ENCODE measurements around the gene IER5. TPM values are rescaled to one million over a fixed set of nuclear protein-coding genes. Genes with fewer than 3 reads are reported as not detected.

Gene IER5
- total and polyA plus RNA-seq, 2 of the 13 experiments (the other 11 are each of a cell fraction or from before 2014, with no cell fraction given) = 2.5 to 3.5 TPM

- TF ChIP-seq MLXIP (CRISPR knock-in tag; IDR thresholded peaks at IDR 0.05; ENCODE audit: borderline replicate concordance) (peak; percentile 52; the same call in 1 of the 2 replicates), ZNF558 (CRISPR knock-in tag; IDR thresholded peaks at IDR 0.05; ENCODE audit: borderline replicate concordance) (no peak; the same call in 1 of the 2 replicates), ZNF790 (CRISPR knock-in tag; IDR thresholded peaks at IDR 0.05; ENCODE audit: borderline replicate concordance) (peak; percentile 29; the same call in 1 of the 2 replicates), ZNF703 (CRISPR knock-in tag; IDR thresholded peaks at IDR 0.05; ENCODE audit: borderline replicate concordance) (no peak), REL (CRISPR knock-in tag; conservative IDR thresholded peaks at IDR 0.05) (no peak), TP53 (CRISPR knock-in tag; conservative IDR thresholded peaks at IDR 0.05) (no peak), ZNF253 (CRISPR knock-in tag; IDR thresholded peaks at IDR 0.05; ENCODE audit: borderline replicate concordance) (peak; percentile 81; the same call in 1 of the 2 replicates), SNRNP70 (IDR thresholded peaks at IDR 0.05; ENCODE audit: low read depth, low read length) (no peak), HOXA3 (CRISPR knock-in tag; IDR thresholded peaks at IDR 0.05) (peak; percentile 86), ZNF615 (CRISPR knock-in tag; IDR thresholded peaks at IDR 0.05; ENCODE audit: borderline replicate concordance) (no peak), FIP1L1 (IDR thresholded peaks at IDR 0.05; ENCODE audit: borderline replicate concordance, insufficient read depth, low read depth, low read length) (no peak), NRL (CRISPR knock-in tag; IDR thresholded peaks at IDR 0.05; ENCODE audit: borderline replicate concordance) (peak; percentile 78; the same call in 1 of the 2 replicates), ATF1 (CRISPR knock-in tag; IDR thresholded peaks at IDR 0.05) (0 out of 2 replicates have a peak, but pooled peaks have one; percentile 47), ZNF446 (CRISPR knock-in tag; IDR thresholded peaks at IDR 0.05) (no peak), RNF2 (conservative IDR thresholded peaks at IDR 0.05; ENCODE audit: low read depth) (peak; percentile 98), MTA1 (CRISPR knock-in tag; IDR thresholded peaks at IDR 0.05; ENCODE audit: borderline replicate concordance) (peak; percentile 83; the same call in 1 of the 2 replicates), EED (CRISPR knock-in tag; IDR thresholded peaks at IDR 0.05) (peak; percentile 68; the same call in 1 of the 2 replicates), FOXC1 (CRISPR knock-in tag; IDR thresholded peaks at IDR 0.05; ENCODE audit: borderline replicate concordance) (peak; percentile 85), SMAD1 (CRISPR knock-in tag; IDR thresholded peaks at IDR 0.05; ENCODE audit: borderline replicate concordance, low read depth) (no peak), KMT2A (CRISPR knock-in tag; IDR thresholded peaks at IDR 0.05) (0 out of 2 replicates have a peak, but pooled peaks have one; percentile 33), FOXO1 (CRISPR knock-in tag; IDR thresholded peaks at IDR 0.05) (peak; percentile 95), ZNF484 (CRISPR knock-in tag; IDR thresholded peaks at IDR 0.05; ENCODE audit: borderline replicate concordance, low read depth) (no peak), ZNF597 (CRISPR knock-in tag; IDR thresholded peaks at IDR 0.05) (no peak), ZNF44 (CRISPR knock-in tag; IDR thresholded peaks at IDR 0.05) (peak; percentile 70; the same call in 1 of the 2 replicates)
- TF ChIP-seq, protein P1, sequence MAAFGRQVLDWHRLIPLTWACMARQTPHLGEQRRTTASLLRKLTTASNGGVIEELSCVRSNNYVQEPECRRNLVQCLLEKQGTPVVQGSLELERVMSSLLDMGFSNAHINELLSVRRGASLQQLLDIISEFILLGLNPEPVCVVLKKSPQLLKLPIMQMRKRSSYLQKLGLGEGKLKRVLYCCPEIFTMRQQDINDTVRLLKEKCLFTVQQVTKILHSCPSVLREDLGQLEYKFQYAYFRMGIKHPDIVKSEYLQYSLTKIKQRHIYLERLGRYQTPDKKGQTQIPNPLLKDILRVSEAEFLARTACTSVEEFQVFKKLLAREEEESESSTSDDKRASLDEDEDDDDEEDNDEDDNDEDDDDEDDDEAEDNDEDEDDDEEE (CRISPR knock-in tag; IDR thresholded peaks at IDR 0.05) = no peak
Measured at GRCh38 chr1:181112071-181112929, 23.8 kb downstream of the IER5 start (continued).
